Smooth muscle cell (in vitro differentiated cells): ENCODE measurements around the gene P2RY4. TPM values are rescaled to one million over a fixed set of nuclear protein-coding genes. Genes with fewer than 3 reads are reported as not detected.
A peak's percentile ranks its signal among the peaks of the same experiment; 100 is the strongest.

Experiments
- DNase-seq: peaks from one replicate; lab custom pipeline; 2025; ENCODE audit not compliant: unreplicated experiment; lab: John Stamatoyannopoulos, UW
- H2AFZ ChIP-seq: fragments of 200-600 bp; sonication (generic); 2 replicates; pipeline ENCODE4 v1.6.0; 2016; ENCODE audit warnings: antibody characterized with exemption, low read depth, mild to moderate bottlenecking
- H3F3A ChIP-seq: fragments of 200-600 bp; sonication (generic); 2 replicates; pipeline ENCODE4 v1.6.0; 2017; ENCODE audit warnings: antibody characterized with exemption, low read depth
- H3K27ac ChIP-seq: fragments of 200-600 bp; sonication (generic); 2 replicates; pipeline ENCODE4 v1.5.1; 2016; ENCODE audit warnings: low read depth, mild to moderate bottlenecking
- H3K27me3 ChIP-seq: fragments of 200-600 bp; sonication (generic); 2 replicates; pipeline ENCODE4 v1.6.1; 2016; ENCODE audit warnings: low read depth, mild to moderate bottlenecking
- H3K36me3 ChIP-seq: fragments of 200-600 bp; sonication (generic); 2 replicates; pipeline ENCODE4 v1.5.1; 2016; ENCODE audit warnings: low read depth
- H3K4me1 ChIP-seq: fragments of 200-600 bp; sonication (generic); 2 replicates; pipeline ENCODE4 v1.5.1; 2016; ENCODE audit warnings: low read depth
- H3K4me2 ChIP-seq: fragments of 200-600 bp; sonication (generic); 2 replicates; pipeline ENCODE4 v1.6.0; 2016; ENCODE audit warnings: mild to moderate bottlenecking
- H3K4me3 ChIP-seq: fragments of 200-600 bp; sonication (generic); 2 replicates; pipeline ENCODE4 v1.5.1; 2016; ENCODE audit warnings: mild to moderate bottlenecking
- H3K79me2 ChIP-seq: fragments of 200-600 bp; sonication (generic); 2 replicates; pipeline ENCODE4 v1.6.0; 2016; ENCODE audit warnings: low read depth, mild to moderate bottlenecking
- H3K9ac ChIP-seq: fragments of 200-600 bp; sonication (generic); 2 replicates; pipeline ENCODE4 v1.6.0; 2016; ENCODE audit warnings: low read depth
- H3K9me3 ChIP-seq: fragments of 200-600 bp; sonication (generic); replicated peaks from 2 replicates; pipeline ENCODE4 v1.5.1; 2016; ENCODE audit warnings: low read depth
- H4K20me1 ChIP-seq: fragments of 200-600 bp; sonication (generic); 2 replicates; pipeline ENCODE4 v1.6.0; 2016; ENCODE audit warnings: low read depth
- WGBS: methylation state at CpG from one replicate; pipeline ENCODE4 v1.1.7; 2016; ENCODE audit warnings: low lambda C conversion rate; 5-methylcytosine and 5-hydroxymethylcytosine counted together
- polyA plus RNA-seq: library from polyadenylated mRNA; unstranded; fragments of >200 nt; fragmentation: Nextera tagmentation; extraction: Ambion mirVana; gene quantifications from 2 replicates; pipeline ENCODE4 v1.2.1, GENCODE V29; 2016
- total RNA-seq: library from RNA; depleted of rRNA; stranded (reverse); fragments of >200 nt; gene quantifications from 2 replicates; pipeline ENCODE4 v1.2.3, GENCODE V29; 2014
- TF ChIP-seq, protein P1 (sequence below): fragments of 200-600 bp; sonication (generic); IDR thresholded peaks from 2 replicates; pipeline ENCODE4 v1.5.1; 2017; ENCODE audit warnings: borderline replicate concordance, mild to moderate bottlenecking, antibody characterized with exemption; ENCODE audit not compliant: insufficient read depth, poor library complexity, severe bottlenecking

P2RY4 gene
- total and polyA plus RNA-seq, 2 experiments from 2014 or later: 0.09 TPM; not detected in 1

DNA sequence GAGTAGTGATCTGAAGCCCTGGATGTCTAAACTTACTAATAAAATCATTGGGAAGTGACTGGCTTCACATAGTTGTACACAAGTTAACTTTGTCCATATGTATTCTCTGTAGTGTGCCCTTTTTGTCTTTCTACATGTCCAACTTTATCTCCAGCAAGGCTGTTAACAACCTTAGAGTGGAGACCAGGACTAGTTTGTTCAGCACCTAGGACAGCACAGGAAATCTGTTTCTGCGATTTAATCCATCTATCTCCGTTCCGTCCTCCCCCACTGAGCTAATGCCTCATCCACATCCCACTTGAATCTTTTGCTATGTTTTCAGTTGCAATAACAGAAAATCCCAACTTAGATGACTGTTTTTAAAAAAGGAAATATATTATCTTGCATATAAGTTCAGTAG lies 4.8 kb upstream of the P2RY4 start:
- WGBS: 59% methylated on average over 3 of the region's 3 CpGs

DNA sequence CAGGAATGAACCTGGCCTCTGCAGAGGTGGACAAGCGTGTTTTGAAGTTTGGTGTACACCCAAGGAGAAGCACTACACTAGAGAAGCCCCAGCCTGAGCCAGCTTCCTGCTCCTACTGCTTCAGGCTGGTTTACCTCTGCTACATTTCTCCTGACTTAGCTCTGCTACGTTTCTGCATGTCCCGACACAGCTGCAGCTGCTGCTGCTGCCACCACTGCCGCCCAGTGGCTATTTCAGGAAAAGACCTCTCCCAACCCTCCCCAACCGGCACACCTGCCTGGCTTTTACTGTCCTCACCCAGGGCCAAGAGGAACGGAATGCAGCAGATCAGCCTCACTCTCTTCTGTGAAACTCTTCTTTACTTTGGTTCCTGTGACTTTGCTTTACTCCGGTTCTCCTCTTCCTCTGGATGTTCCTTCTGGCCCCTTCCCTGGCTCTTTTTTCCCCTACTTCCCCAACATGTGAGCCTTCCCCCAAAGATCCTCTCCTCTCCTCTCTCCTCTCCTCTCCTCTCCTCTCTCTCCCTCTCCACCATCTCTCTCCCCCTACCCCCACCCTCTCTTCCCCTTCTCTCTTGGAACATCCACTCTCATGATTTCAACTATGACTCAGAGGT lies 3.1 kb upstream of the P2RY4 start:
- no peak overlapping the region for H3K27ac ChIP-seq
- no peak overlapping the region for H3K9ac ChIP-seq
- no peaks in the 10 kb centered on the region for H3K9me3 ChIP-seq
- no peaks in the 10 kb centered on the region for H3K4me1 ChIP-seq
- TF ChIP-seq, protein P1, sequence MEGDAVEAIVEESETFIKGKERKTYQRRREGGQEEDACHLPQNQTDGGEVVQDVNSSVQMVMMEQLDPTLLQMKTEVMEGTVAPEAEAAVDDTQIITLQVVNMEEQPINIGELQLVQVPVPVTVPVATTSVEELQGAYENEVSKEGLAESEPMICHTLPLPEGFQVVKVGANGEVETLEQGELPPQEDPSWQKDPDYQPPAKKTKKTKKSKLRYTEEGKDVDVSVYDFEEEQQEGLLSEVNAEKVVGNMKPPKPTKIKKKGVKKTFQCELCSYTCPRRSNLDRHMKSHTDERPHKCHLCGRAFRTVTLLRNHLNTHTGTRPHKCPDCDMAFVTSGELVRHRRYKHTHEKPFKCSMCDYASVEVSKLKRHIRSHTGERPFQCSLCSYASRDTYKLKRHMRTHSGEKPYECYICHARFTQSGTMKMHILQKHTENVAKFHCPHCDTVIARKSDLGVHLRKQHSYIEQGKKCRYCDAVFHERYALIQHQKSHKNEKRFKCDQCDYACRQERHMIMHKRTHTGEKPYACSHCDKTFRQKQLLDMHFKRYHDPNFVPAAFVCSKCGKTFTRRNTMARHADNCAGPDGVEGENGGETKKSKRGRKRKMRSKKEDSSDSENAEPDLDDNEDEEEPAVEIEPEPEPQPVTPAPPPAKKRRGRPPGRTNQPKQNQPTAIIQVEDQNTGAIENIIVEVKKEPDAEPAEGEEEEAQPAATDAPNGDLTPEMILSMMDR: peak; percentile 46
- no peak for DNase-seq
- no peaks in the 10 kb centered on the region for H3K79me2 ChIP-seq
- no peaks in the 10 kb centered on the region for H3F3A ChIP-seq
- no peak overlapping the region for H3K4me3 ChIP-seq
- no peaks in the 10 kb centered on the region for H3K27me3 ChIP-seq
- no peak overlapping the region for H3K4me2 ChIP-seq
- H4K20me1 ChIP-seq: no peaks in the 10 kb centered on the region
- H3K36me3 ChIP-seq: no peaks in the 10 kb centered on the region
- WGBS: 29% methylated on average over 7 of the region's 7 CpGs
- no peak overlapping the region for H2AFZ ChIP-seq

More for the DNA sequence above, 4.8 kb upstream of the P2RY4 start:
- H2AFZ ChIP-seq: no peak overlapping the region
- H3K4me1 ChIP-seq: no peaks in the 10 kb centered on the region
- H3K9ac ChIP-seq: no peak overlapping the region
- H3K36me3 ChIP-seq: no peaks in the 10 kb centered on the region
- H3K27ac ChIP-seq: no peak overlapping the region
- H3K9me3 ChIP-seq: no peaks in the 10 kb centered on the region
- no peaks in the 10 kb centered on the region for H4K20me1 ChIP-seq
- no peaks in the 10 kb centered on the region for H3F3A ChIP-seq
- TF ChIP-seq, protein P1: no peak
- no peaks in the 10 kb centered on the region for H3K79me2 ChIP-seq
- H3K4me2 ChIP-seq: no peak overlapping the region
- H3K4me3 ChIP-seq: no peak overlapping the region
- no peaks in the 10 kb centered on the region for H3K27me3 ChIP-seq
- no peak for DNase-seq

DNA sequence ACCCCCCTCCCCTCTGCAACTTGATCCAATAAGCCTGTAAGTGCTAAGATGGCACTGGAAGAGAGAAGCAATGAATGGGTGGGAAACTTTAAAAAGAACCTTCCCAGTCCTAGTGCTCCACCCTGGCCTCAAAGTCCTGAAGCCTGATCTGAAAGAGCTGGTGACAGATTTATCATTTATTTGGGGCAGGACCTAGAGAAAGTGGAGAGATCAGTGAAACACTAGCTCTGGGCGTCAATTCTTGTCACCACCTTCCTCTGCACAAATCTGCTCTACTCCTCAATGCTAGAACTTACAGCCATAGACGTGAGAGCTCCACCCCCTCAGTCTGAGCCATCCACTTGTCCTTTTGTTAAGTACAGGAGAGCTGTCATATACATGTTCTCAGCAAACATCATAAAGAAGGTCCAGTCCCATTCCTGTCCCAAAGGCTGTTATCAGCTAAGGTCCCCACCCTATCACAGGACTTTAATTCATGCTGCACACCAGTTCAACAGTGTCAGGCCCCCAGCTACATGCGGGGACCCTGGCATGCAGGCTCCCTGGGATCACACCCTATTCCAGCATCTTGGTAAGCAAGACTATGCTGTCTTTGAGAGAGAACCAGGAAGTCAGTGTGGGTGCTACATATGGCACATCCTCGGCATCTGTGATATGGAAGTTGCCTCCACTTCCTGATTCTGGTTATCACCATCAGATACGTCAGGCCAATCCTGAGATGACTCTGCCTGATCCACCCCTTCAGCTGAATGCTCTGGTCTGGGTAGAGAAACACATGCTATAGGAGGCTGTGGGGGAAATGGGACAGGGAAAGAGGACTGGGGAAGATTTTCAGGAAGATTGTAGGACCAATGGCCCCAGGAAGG lies 2.3 kb downstream of the P2RY4 start:
- no peaks in the 10 kb centered on the region for H3F3A ChIP-seq
- H2AFZ ChIP-seq: no peak overlapping the region
- no peaks in the 10 kb centered on the region for H4K20me1 ChIP-seq
- H3K36me3 ChIP-seq: no peaks in the 10 kb centered on the region
- TF ChIP-seq, protein P1: no peak
- no peaks in the 10 kb centered on the region for H3K4me1 ChIP-seq
- no peaks in the 10 kb centered on the region for H3K27me3 ChIP-seq
- H3K27ac ChIP-seq: no peak overlapping the region
- WGBS: 66% methylated on average over 5 of the region's 5 CpGs
- DNase-seq: no peak
- H3K9me3 ChIP-seq: no peaks in the 10 kb centered on the region
- H3K4me2 ChIP-seq: no peak overlapping the region
- no peak overlapping the region for H3K4me3 ChIP-seq
- no peaks in the 10 kb centered on the region for H3K79me2 ChIP-seq
- no peak overlapping the region for H3K9ac ChIP-seq
